CD4-positive, alpha-beta T cell (primary cell): ENCODE measurements around the gene P4HTM. TPM values are rescaled to one million over a fixed set of nuclear protein-coding genes. Genes with fewer than 3 reads are reported as not detected.

Experiments used
- ATAC-seq: fragments of 200-7000 bp; cut with Tn5 transposase; one replicate; pipeline ENCODE4 v1.10.0; 2022; ENCODE audit warnings: mild to moderate bottlenecking; ENCODE audit not compliant: poor library complexity
- CTCF ChIA-PET: fragments of 350-600 bp; sonication (Branson Sonifier 250); formaldehyde crosslinking; loops from one replicate; lab custom pipeline; 2021; ENCODE audit warnings: antibody characterized with exemption, inconsistent platforms; lab: Charles Lee
- POLR2A ChIA-PET: fragments of 350-600 bp; sonication (Branson Sonifier 250); formaldehyde crosslinking; loops from one replicate; lab custom pipeline; 2021; ENCODE audit warnings: antibody characterized with exemption, inconsistent platforms; lab: Charles Lee
- DNase-seq, 14 experiments: peaks; one replicate each; pipeline ENCODE4 v3.0.0-alpha.2; 2013 to 2020; ENCODE audit warnings: mixed read lengths in 2 of 14
- H3K27ac ChIP-seq, 2 donors: one replicate each; pipeline versions ENCODE4 v1.5.1 to v1.7.0; 2013; ENCODE audit warnings: low read length in 2 of 2, low read depth in 1 of 2, mild to moderate bottlenecking in 1 of 2
- H3K27me3 ChIP-seq, 2 experiments: 1 replicate in 1 of 2; 2 replicates in 1 of 2; pipeline versions ENCODE4 v1.6.1 to v1.7.0; 2013; ENCODE audit warnings: low read length in 2 of 2, control low read depth in 1 of 2, mild to moderate bottlenecking in 1 of 2, moderate library complexity in 1 of 2; ENCODE audit not compliant: insufficient read depth in 2 of 2, control insufficient read depth in 1 of 2
- H3K36me3 ChIP-seq: one replicate; pipeline ENCODE4 v1.6.1; 2013; ENCODE audit warnings: low read length, control low read depth; ENCODE audit not compliant: insufficient read depth
- H3K4me1 ChIP-seq: one replicate; pipeline ENCODE4 v1.6.1; 2013; ENCODE audit warnings: low read length, control low read depth; ENCODE audit not compliant: insufficient read depth
- H3K4me3 ChIP-seq: one replicate; pipeline ENCODE4 v1.5.1; 2013; ENCODE audit warnings: mild to moderate bottlenecking, low read length, moderate library complexity
- H3K9me3 ChIP-seq, 2 experiments: 1 replicate in 1 of 2; 2 replicates in 1 of 2; pipeline versions ENCODE4 v1.6.1 to v1.7.0; 2013; ENCODE audit warnings: low read length in 2 of 2, mild to moderate bottlenecking in 2 of 2, control low read depth in 1 of 2, moderate library complexity in 1 of 2; ENCODE audit not compliant: control insufficient read depth in 1 of 2, insufficient read depth in 1 of 2
- H3K27ac Mint-ChIP-seq: one replicate; pipeline ENCODE4 v1.8.0; 2020; ENCODE audit warnings: mixed read lengths
- H3K27me3 Mint-ChIP-seq: one replicate; pipeline ENCODE4 v1.8.0; 2021; ENCODE audit warnings: mixed read lengths
- H3K36me3 Mint-ChIP-seq: one replicate; pipeline ENCODE4 v1.8.0; 2021; ENCODE audit warnings: low read depth, mixed read lengths
- H3K4me1 Mint-ChIP-seq: one replicate; pipeline ENCODE4 v1.8.0; 2021; ENCODE audit warnings: low read depth, mixed read lengths
- H3K4me3 Mint-ChIP-seq: one replicate; pipeline ENCODE4 v1.8.0; 2020; ENCODE audit warnings: mild to moderate bottlenecking, mixed read lengths
- H3K9me3 Mint-ChIP-seq: one replicate; pipeline ENCODE4 v1.8.0; 2020; ENCODE audit warnings: mixed read lengths
- CTCF ChIP-seq: fragments of 200-600 bp; IDR thresholded peaks from one replicate; pipeline ENCODE4 v1.8.0; 2022; ENCODE audit warnings: antibody characterized with exemption, mild to moderate bottlenecking
- intact Hi-C, 2 experiments: fragments of 100-400 bp; cut with DNase I in 1 of 2; cut with micrococcal nuclease in 1 of 2; formaldehyde crosslinking; loops; one replicate each; pipeline versions ENCODE4 v1.15.1 to v1.9.0; 2023 to 2025; cut with DNase I, micrococcal nuclease
- total RNA-seq, 174 experiments: library from RNA in 2 of 174; stranded (reverse) in 2 of 174; gene quantifications; one replicate each; pipeline ENCODE4 v1.2.3 and lab custom pipeline; 2021 to 2026

The P4HTM gene
- total RNA-seq, 2 experiments from 2014 or later, result 45.9 to 47.0 TPM

DNA sequence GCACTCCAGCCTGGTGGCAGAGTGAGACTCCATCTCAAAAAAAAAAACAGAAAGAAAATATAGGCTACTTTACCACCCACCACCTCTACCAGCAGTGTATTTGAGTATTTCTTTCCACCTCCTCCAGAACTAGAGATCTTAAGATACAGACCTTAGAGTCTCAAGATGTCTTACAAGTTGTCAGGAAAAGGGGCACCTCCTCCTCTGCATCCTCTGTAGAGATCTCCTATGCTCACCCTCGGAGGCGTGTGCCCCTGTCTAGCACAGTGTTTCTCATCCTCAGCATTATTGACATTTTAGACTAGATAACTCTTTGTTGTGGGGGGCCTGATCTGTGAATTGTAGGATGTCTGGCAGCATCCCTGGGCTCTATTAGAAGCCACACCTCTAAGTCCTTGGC lies 27.7 kb upstream of the P4HTM start:
- peaks cover 53% of the 10 kb centered on the region for H3K36me3 ChIP-seq
- no peak overlapping the region for H3K4me3 ChIP-seq
- intact Hi-C loops, result no loop called here
- TF ChIP-seq CTCF, result no peak
- Mint-ChIP-seq H3K27ac (no peak overlapping the region), H3K36me3 (peaks cover 68% of the 10 kb centered on the region), H3K4me1 (peaks cover 13% of the 10 kb centered on the region), H3K4me3 (no peak overlapping the region), H3K9me3 (no peaks in the 10 kb centered on the region), H3K27me3 (no peaks in the 10 kb centered on the region)
- POLR2A ChIA-PET, result no interaction called here
- no peaks in the 10 kb centered on the region for H3K27me3 ChIP-seq
- H3K27ac ChIP-seq, result no peak overlapping the region
- ATAC-seq (no peak), DNase-seq (no peak)
- H3K4me1 ChIP-seq, result peaks cover 4% of the 10 kb centered on the region
- H3K9me3 ChIP-seq, result no peaks in the 10 kb centered on the region
- CTCF ChIA-PET, result no interaction called here

DNA sequence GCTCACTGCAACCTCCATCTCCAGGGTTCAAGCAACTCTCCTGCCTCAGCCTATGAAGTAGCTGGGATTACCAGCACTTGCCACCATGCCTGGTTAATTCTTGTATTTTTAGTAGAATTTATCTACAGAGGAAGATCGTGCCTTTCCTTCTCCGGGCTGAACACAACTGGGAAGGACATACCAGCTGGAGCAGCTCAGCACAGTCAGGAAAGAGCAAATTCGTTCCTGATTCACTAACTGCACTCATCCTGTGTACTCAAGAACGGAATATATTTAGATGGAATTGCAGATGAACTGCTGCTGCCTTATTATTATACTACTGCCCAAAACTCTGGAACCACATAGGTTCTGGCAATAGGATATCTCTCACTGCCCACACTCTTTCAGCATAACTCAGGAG lies 27.1 kb upstream of the P4HTM start:
- DNase-seq (no peak), ATAC-seq (no peak)
- no peaks in the 10 kb centered on the region for H3K9me3 ChIP-seq
- H3K27me3 Mint-ChIP-seq, result no peaks in the 10 kb centered on the region
- peaks cover 4% of the 10 kb centered on the region for H3K4me1 ChIP-seq
- ChIA-PET CTCF (no interaction called here), POLR2A (no interaction called here)
- H3K36me3 ChIP-seq, result peaks cover 52% of the 10 kb centered on the region
- intact Hi-C loops, result no loop called here
- H3K9me3 Mint-ChIP-seq, result no peaks in the 10 kb centered on the region
- H3K4me3 ChIP-seq, result no peak overlapping the region
- no peak for TF ChIP-seq CTCF
- H3K36me3 Mint-ChIP-seq, result peaks cover 71% of the 10 kb centered on the region
- H3K27ac Mint-ChIP-seq, result no peak overlapping the region
- H3K4me1 Mint-ChIP-seq, result peaks cover 13% of the 10 kb centered on the region
- no peak overlapping the region for H3K27ac ChIP-seq
- H3K27me3 ChIP-seq, result no peaks in the 10 kb centered on the region
- H3K4me3 Mint-ChIP-seq, result no peak overlapping the region

DNA sequence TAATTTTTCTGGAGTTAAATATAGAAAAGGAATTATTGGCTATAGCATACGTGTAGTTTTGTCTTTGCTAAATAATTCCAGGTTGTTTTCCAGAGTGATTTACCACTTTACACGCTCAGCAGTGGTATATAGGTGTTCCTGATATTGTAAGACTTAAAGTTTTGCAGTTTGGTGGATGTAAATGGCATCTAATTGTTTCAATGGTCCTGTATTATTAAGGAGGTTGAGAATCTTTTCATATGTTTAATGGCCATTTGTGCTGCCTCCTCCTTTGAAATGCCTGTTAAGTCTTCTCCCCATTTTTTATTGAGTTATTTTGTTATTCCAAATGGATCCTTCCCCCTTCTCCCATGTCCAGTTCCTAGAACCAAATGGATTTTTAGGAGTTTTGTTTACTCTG lies 26.4 kb upstream of the P4HTM start:
- Mint-ChIP-seq H3K36me3 (peaks cover 75% of the 10 kb centered on the region), H3K4me3 (no peak overlapping the region)
- POLR2A ChIA-PET, result no interaction called here

More for the DNA sequence above, 26.4 kb upstream of the P4HTM start:
- DNase-seq (no peak), ATAC-seq (no peak)
- Histone ChIP-seq H3K36me3 (peaks cover 52% of the 10 kb centered on the region), H3K9me3 (no peaks in the 10 kb centered on the region), H3K4me3 (no peak overlapping the region), H3K4me1 (peaks cover 4% of the 10 kb centered on the region), H3K27me3 (no peaks in the 10 kb centered on the region), H3K27ac (no peak overlapping the region)
- CTCF ChIA-PET, result no interaction called here
- no peak for TF ChIP-seq CTCF
- Mint-ChIP-seq H3K9me3 (no peaks in the 10 kb centered on the region), H3K27ac (no peak overlapping the region), H3K4me1 (peaks cover 13% of the 10 kb centered on the region), H3K27me3 (no peaks in the 10 kb centered on the region)
- intact Hi-C loops, result no loop called here
